Effector memory CD4-positive, alpha-beta T cell (primary cell): Measurements from ENCODE around the gene KIRREL3.

ENCODE experiments used
- DNase-seq, 3 donors: peaks; one replicate each; pipeline ENCODE4 v3.0.0-alpha.2; 2020
- H3K27ac ChIP-seq: 2 replicates; pipeline ENCODE4 v1.7.0; 2013; ENCODE audit warnings: mild to moderate bottlenecking, low read length, moderate library complexity; ENCODE audit not compliant: insufficient read depth, poor library complexity, severe bottlenecking
- H3K27me3 ChIP-seq: replicated peaks from 2 replicates; pipeline ENCODE4 v1.7.0; 2013; ENCODE audit warnings: mild to moderate bottlenecking, low read length; ENCODE audit not compliant: insufficient read depth, control insufficient read depth, poor library complexity, severe bottlenecking
- H3K36me3 ChIP-seq: 2 replicates; pipeline ENCODE4 v1.7.0; 2013; ENCODE audit warnings: mild to moderate bottlenecking, low read length, moderate library complexity; ENCODE audit not compliant: control insufficient read depth, insufficient read depth
- H3K4me1 ChIP-seq: 2 replicates; pipeline ENCODE4 v1.7.0; 2013; ENCODE audit warnings: low read length, mild to moderate bottlenecking; ENCODE audit not compliant: control insufficient read depth, insufficient read depth, poor library complexity, severe bottlenecking
- H3K4me3 ChIP-seq: 2 replicates; pipeline ENCODE4 v1.7.0; 2013; ENCODE audit warnings: low read length, low read depth, mild to moderate bottlenecking; ENCODE audit not compliant: insufficient read depth, poor library complexity, severe bottlenecking
- H3K9me3 ChIP-seq: 2 replicates; pipeline ENCODE4 v1.7.0; 2013; ENCODE audit warnings: mild to moderate bottlenecking, low read length, moderate library complexity; ENCODE audit not compliant: control insufficient read depth

Gene KIRREL3

DNA sequence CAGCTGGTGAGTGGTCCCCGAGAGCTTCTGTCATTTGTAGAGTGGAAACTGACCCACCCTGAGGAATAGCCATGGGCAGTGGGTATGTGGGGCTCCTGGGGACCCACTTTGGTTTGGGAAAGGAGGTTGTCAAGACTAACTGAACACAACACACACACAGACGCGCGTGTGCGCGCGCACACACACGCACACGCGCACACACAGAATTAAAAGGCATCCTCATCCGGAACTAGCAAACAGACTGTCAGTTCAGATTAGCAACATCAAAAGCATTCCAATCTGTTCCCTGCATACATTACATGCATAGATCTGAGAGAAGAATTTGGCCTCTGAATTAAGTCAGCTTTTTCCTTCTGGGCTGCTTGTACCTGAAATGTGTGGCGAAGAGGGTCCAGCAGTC, 360.4 kb downstream of the KIRREL3 start:
- H3K4me3 ChIP-seq, result no peak overlapping the region
- no peak for DNase-seq
- no peaks in the 10 kb centered on the region for H3K4me1 ChIP-seq
- H3K9me3 ChIP-seq, result no peaks in the 10 kb centered on the region
- H3K27me3 ChIP-seq, result no peaks in the 10 kb centered on the region
- no peaks in the 10 kb centered on the region for H3K36me3 ChIP-seq
- H3K27ac ChIP-seq, result no peak overlapping the region

DNA sequence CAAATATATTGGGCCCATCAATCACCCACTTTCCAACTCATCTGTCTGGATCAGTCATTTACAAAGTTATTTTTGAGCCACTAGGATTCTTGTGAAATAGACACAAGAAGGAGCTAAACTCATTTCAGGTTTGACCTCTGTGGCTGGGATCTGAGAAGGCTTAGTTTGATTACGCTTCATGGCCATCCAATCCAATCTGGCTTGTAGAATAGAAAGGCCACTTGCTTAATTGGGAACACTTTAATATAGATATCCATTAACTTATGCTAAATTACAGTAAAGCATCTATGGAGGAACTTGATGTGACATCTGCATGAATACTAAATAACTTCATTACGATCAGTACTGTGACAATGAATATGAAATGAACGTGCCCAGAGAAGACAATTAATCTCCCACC, 360.9 kb downstream of the KIRREL3 start:
- Histone ChIP-seq H3K36me3 (no peaks in the 10 kb centered on the region), H3K27ac (no peak overlapping the region), H3K4me1 (no peaks in the 10 kb centered on the region), H3K27me3 (no peaks in the 10 kb centered on the region), H3K4me3 (no peak overlapping the region), H3K9me3 (no peaks in the 10 kb centered on the region)
- no peak for DNase-seq

- DNase-seq, result no peak
- no peak overlapping the region for H3K27ac ChIP-seq
- H3K9me3 ChIP-seq, result no peaks in the 10 kb centered on the region
- no peak overlapping the region for H3K4me3 ChIP-seq
- no peaks in the 10 kb centered on the region for H3K36me3 ChIP-seq
- no peaks in the 10 kb centered on the region for H3K4me1 ChIP-seq
- no peaks in the 10 kb centered on the region for H3K27me3 ChIP-seq
Observed at GRCh38 chr11:126638648-126639047, 361.9 kb downstream of the KIRREL3 start.

DNA sequence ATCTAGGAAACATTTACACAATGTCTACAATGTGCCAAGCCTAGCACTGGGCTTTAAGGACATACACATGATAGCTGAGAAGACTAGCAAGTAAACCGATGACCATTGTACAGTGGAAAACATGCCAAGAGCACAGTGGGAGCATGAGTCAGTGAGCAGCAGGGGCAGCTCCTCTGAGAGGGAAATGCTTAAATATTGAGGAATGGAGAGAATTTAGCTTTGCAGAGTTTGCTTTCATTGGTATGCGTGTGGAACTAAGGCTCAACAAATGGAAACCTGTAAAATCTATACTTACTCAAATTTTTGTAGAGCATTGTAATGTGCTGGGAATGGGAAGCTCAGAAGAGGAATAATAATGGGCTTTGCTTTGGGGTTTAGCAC, 362.8 kb downstream of the KIRREL3 start:
- Histone ChIP-seq H3K4me3 (no peak overlapping the region), H3K9me3 (no peaks in the 10 kb centered on the region), H3K4me1 (no peaks in the 10 kb centered on the region), H3K36me3 (no peaks in the 10 kb centered on the region), H3K27ac (no peak overlapping the region), H3K27me3 (no peaks in the 10 kb centered on the region)
- no peak for DNase-seq

DNA sequence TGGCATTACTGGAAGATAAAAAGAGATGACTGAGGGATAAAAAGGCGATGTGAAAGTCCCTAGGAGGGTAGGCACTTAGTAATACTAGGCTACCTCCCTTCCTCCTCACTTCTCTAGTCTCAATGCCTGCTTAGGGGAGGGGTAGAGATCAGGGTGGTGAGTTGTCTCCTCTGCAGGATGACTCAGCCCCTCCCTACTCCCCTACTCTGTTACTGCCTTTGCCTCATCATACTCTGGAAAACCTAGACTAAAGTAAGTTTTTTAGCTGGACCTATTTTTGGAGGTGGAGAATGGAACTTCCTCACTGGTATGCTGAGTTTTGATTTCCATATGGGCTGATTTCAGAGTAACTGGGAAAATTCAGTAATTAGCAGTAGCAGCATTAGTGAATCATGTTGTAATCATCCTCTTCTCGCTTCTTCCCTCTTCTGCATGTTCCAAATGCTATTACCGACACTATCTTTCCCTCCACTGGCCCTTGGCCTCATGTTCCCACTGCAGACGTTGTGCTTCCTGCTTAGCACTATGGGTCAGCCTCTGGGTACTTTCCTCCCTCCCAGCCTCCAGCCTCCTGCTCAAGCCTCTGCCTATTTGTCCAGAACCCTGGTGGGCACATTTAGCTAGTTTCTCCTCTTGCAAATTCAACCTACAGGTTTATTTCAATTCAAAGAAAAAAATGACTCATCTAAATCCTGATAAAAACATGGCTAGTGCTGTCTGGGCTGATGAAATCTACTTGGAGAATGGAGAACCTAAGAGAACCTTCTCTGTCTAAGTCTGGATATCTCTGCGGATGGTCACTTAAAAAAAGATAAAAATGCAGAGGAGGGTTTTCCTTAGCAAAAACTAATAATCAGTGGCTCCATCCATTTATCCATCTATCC, 363.4 kb downstream of the KIRREL3 start:
- Histone ChIP-seq H3K27ac (no peak overlapping the region), H3K4me3 (no peak overlapping the region)
- no peak for DNase-seq

DNA sequence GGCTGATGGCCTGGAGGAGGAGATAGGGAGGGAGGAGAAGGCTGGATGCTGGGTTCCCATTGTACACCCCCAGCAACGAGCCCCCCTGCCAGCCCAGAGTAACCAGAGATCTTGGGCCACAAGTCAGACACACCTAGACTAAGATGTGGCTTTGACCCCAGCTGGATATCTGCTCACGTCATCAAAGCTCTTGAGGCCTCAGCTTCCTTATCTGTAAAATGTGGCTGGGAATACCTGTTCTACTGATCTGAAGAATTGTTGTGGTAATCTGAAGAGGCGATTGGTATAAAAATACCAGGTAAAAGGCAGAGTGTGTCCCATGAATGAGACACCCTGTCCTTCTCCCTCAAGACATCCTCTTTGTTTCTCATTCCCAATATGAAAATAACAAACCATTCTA, 365.1 kb downstream of the KIRREL3 start:
- no peak for DNase-seq
- Histone ChIP-seq H3K36me3 (no peaks in the 10 kb centered on the region), H3K9me3 (no peaks in the 10 kb centered on the region), H3K4me1 (no peaks in the 10 kb centered on the region), H3K27me3 (no peaks in the 10 kb centered on the region), H3K27ac (no peak overlapping the region), H3K4me3 (no peak overlapping the region)

More for the DNA sequence above, 363.4 kb downstream of the KIRREL3 start:
- Histone ChIP-seq H3K36me3 (no peaks in the 10 kb centered on the region), H3K9me3 (no peaks in the 10 kb centered on the region), H3K4me1 (no peaks in the 10 kb centered on the region), H3K27me3 (no peaks in the 10 kb centered on the region)

DNA sequence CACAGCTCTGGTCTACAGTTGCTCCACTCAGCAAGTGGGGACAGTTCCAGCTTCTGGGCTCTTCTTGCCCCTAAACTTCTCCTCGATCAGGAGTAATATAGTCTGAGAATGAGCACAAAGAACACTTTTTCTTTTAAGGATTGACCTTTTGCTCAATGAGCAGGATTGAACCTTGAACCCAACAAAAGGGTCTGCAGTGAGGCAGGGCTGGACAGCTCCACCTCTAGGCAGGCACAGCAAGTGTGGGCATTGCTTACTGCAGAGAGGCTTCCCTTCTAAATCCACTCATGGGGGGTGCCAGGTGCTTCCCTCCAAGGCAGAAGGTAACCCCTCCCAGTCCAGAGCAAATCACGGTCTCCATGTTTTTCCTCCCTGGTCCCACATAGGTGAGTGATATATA, 365.6 kb downstream of the KIRREL3 start:
- no peaks in the 10 kb centered on the region for H3K27me3 ChIP-seq
- no peak overlapping the region for H3K27ac ChIP-seq
- no peak for DNase-seq
- no peaks in the 10 kb centered on the region for H3K36me3 ChIP-seq
- no peaks in the 10 kb centered on the region for H3K4me1 ChIP-seq
- H3K4me3 ChIP-seq, result no peak overlapping the region
- no peaks in the 10 kb centered on the region for H3K9me3 ChIP-seq

GRCh38 chr11:126633330-126633729, 367.2 kb downstream of the KIRREL3 start:
- H3K4me1 ChIP-seq, result no peaks in the 10 kb centered on the region
- no peak overlapping the region for H3K27ac ChIP-seq
- H3K36me3 ChIP-seq, result no peaks in the 10 kb centered on the region
- no peak overlapping the region for H3K4me3 ChIP-seq
- H3K27me3 ChIP-seq, result no peaks in the 10 kb centered on the region
- DNase-seq, result no peak
- H3K9me3 ChIP-seq, result no peaks in the 10 kb centered on the region

GRCh38 chr11:126630893-126631798, 369.4 kb downstream of the KIRREL3 start:
- no peaks in the 10 kb centered on the region for H3K27me3 ChIP-seq
- no peaks in the 10 kb centered on the region for H3K36me3 ChIP-seq
- no peaks in the 10 kb centered on the region for H3K9me3 ChIP-seq
- no peak overlapping the region for H3K27ac ChIP-seq
- no peaks in the 10 kb centered on the region for H3K4me1 ChIP-seq
- no peak overlapping the region for H3K4me3 ChIP-seq
- no peak for DNase-seq

GRCh38 chr11:126630488-126630887, 370.1 kb downstream of the KIRREL3 start:
- no peaks in the 10 kb centered on the region for H3K36me3 ChIP-seq
- H3K4me3 ChIP-seq, result no peak overlapping the region
- H3K4me1 ChIP-seq, result no peaks in the 10 kb centered on the region
- H3K27me3 ChIP-seq, result no peaks in the 10 kb centered on the region
- DNase-seq, result no peak
- H3K27ac ChIP-seq, result no peak overlapping the region
- no peaks in the 10 kb centered on the region for H3K9me3 ChIP-seq
